GM20000 (cell line): ENCODE results near the gene ABTB1.

Source experiments
- DNase-seq: peaks from one replicate; pipeline ENCODE4 v3.0.0; 2012; ENCODE audit warnings: low spot score
- CTCF ChIP-seq: IDR thresholded peaks from 2 replicates; pipeline ENCODE4 v1.5.1; 2012; ENCODE audit warnings: mild to moderate bottlenecking, control low read depth; ENCODE audit errors: extremely low read depth, missing control alignments

ABTB1 gene

GRCh38 chr3:127688416-127689265 lies 15.9 kb downstream of the ABTB1 start:
- TF ChIP-seq CTCF: no peak
- DNase-seq: no peak

DNA sequence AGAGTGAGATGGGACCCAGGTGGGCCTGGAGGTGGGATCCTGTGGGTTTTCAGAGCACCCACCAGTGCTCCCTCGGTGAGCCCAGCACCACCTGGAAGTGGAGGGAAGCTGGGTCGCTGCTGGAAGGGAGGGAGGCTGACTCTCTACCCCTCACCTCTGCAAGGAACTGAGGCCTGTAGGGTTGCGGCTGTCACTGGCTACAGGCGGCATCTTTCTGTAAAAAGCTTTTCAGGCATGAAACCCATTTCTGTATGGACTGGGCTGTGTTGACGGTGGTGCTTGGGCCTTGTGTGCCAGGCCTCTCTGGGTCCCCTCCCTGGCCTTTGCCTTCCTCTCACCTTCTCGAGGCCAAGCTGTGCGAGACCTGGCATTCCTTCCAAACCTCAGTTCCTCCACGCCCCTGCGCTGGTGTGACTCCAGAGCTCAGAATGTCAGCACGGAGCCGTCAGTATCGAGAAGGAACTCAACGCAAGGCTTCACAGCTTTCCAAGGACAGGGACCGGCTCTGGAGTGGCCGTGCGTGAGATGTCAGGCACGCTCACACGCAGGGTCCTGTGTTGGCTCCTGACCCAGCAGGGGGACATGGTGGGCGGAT lies 16.6 kb downstream of the ABTB1 start:
- no peak for TF ChIP-seq CTCF
- no peak for DNase-seq

- no peak for DNase-seq
- TF ChIP-seq CTCF: no peak
These were observed 17.4 kb downstream of the ABTB1 start for GRCh38 chr3:127690106-127690505.

DNA sequence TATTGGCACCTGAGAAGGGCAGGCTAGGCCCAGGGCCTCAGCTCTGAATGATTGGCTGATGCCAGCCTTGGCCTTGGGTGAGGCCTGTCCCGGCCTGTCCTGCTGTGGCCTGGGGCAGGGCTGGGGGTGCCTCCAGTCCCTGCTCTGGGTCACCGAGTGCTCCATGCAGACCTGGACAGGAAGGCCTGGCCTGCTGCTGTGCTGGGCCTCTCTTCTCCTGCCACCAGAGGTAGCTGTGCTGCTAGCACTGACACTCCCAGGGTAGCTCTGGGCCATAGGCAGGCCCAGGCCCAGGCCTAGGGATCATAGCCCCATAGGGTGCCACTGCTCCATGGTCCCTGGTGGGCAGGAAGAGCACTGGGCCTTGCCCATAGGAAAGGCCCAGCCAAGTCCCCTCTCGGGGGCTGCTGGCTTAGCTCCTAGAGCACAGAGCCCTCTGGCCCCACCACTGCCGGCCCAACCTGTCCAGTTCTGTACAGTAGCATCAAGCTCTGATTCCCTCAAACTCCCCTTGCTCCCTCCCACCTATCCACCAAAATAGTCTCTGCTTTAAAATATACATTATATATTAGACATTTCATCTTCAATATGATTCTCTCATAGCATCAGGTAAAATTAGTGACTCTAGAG lies 18.2 kb downstream of the ABTB1 start:
- TF ChIP-seq CTCF: no peak

GRCh38 chr3:127691489-127691888 lies 18.7 kb downstream of the ABTB1 start:
- no peak for TF ChIP-seq CTCF
- DNase-seq: no peak

More for the DNA sequence above, 18.2 kb downstream of the ABTB1 start:
- no peak for DNase-seq

DNA sequence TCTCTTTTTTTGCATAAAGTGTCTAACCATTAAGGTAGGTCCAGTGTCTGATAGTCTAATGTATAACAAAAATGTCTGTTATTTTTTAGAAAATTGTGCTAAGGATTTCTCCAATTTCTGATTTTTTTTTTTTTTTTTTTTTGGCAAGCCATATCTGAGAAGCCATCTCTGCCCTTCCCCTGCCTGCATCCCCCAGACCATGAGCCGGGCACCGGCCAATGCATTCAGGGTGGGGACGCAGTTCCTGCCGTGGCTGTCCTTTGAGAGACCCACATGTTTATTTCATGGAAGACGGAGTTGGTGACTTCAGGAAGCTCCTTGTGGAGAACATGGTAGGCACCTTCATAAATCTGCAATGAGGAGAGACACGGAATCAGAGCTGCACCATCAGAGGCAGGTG lies 19.2 kb downstream of the ABTB1 start:
- TF ChIP-seq CTCF: no peak
- no peak for DNase-seq
